HepG2 (cell line): ENCODE measurements around the gene HRH3. TPM values are rescaled to one million over a fixed set of nuclear protein-coding genes. Genes with fewer than 3 reads are reported as not detected.

ENCODE experiments used
- ATAC-seq: fragments of 200-7000 bp; cut with Tn5 transposase; 3 replicates; pipeline ENCODE4 v1.9.1; 2020; ENCODE audit warnings: mild to moderate bottlenecking, moderate library complexity
- BruUV-seq: library from RNA; stranded (reverse); fragments of 400-500 nt; replicated peaks from 2 replicates; lab custom pipeline; 2021; lab: Mats Ljungman, UMichigan
- CTCF ChIA-PET: fragments of 300-600 bp; formaldehyde crosslinking; extraction: SDS; loops from one replicate; lab custom pipeline; 2021; ENCODE audit warnings: low total read pairs, inconsistent platforms, low intra/inter-chr PET ratio; lab: Yijun Ruan, JAX
- POLR2A ChIA-PET: fragments of 350-600 bp; sonication (Branson Sonifier 250); formaldehyde crosslinking; loops from one replicate; lab custom pipeline; 2020; ENCODE audit warnings: antibody characterized with exemption, inconsistent platforms; lab: Yijun Ruan, JAX
- DNase-seq: peaks from one replicate; pipeline ENCODE4 v3.0.0-alpha.2; 2015; ENCODE audit warnings: low spot score
- FAIRE-seq: peaks from 3 replicates; lab custom pipeline; 2011; peaks lifted over from hg19 to GRCh38; lab: Jason Lieb, UNC
- H2AFZ ChIP-seq: one replicate; pipeline ENCODE4 v1.6.1; 2011; ENCODE audit warnings: low read length, inconsistent platforms
- H3K27ac ChIP-seq: fragments of 300-600 bp; 3 replicates; pipeline ENCODE4 v1.8.0; 2011; ENCODE audit warnings: mixed run types, mild to moderate bottlenecking, mixed read lengths, low read length, inconsistent platforms; ENCODE audit not compliant: insufficient read depth; ENCODE audit errors: extremely low read length
- H3K27me3 ChIP-seq, 2 experiments: fragments of 200-600 bp in 1 of 2; 2 replicates in 1 of 2; 3 replicates in 1 of 2; pipeline versions ENCODE4 v1.6.0 to v1.8.0; 2011; ENCODE audit warnings: low read length in 2 of 2, mild to moderate bottlenecking in 2 of 2, moderate library complexity in 2 of 2, inconsistent platforms in 1 of 2; ENCODE audit not compliant: insufficient read depth in 2 of 2, control insufficient read depth in 1 of 2
- H3K36me3 ChIP-seq, 2 experiments: fragments of 200-600 bp in 1 of 2; replicated peaks in 1 of 2; 2 replicates in 1 of 2; 3 replicates in 1 of 2; pipeline versions ENCODE4 v1.5.1 to v1.8.0; 2011; ENCODE audit warnings: low read length in 2 of 2, inconsistent platforms in 1 of 2; ENCODE audit not compliant: insufficient read depth in 2 of 2, control insufficient read depth in 1 of 2
- H3K4me1 ChIP-seq: 2 replicates; pipeline ENCODE4 v1.5.1; 2012; ENCODE audit warnings: low read length, inconsistent platforms; ENCODE audit not compliant: insufficient read depth
- H3K4me2 ChIP-seq: 2 replicates; pipeline ENCODE4 v1.6.0; 2011; ENCODE audit warnings: low read depth, low read length, inconsistent platforms
- H3K4me3 ChIP-seq, 3 experiments: fragments of 200-600 bp in 1 of 3; sonication (generic), shearing (Covaris generic) in 1 of 3; replicated peaks in 1 of 3; 2 replicates each; pipeline ENCODE4 v1.5.1; 2011 to 2016; ENCODE audit warnings: low read length in 3 of 3, inconsistent platforms in 2 of 3, low read depth in 2 of 3, mild to moderate bottlenecking in 2 of 3, control low read depth in 1 of 3, mixed read lengths in 1 of 3; ENCODE audit not compliant: insufficient read depth in 1 of 3
- H3K79me2 ChIP-seq: one replicate; pipeline ENCODE4 v1.6.1; 2011; ENCODE audit warnings: low read length, inconsistent platforms; ENCODE audit not compliant: insufficient read depth
- H3K9ac ChIP-seq: 2 replicates; pipeline ENCODE4 v1.6.0; 2011; ENCODE audit warnings: mild to moderate bottlenecking, low read depth, low read length, inconsistent platforms; ENCODE audit not compliant: insufficient read depth
- H3K9me3 ChIP-seq: 2 replicates; pipeline ENCODE4 v1.5.1; 2012; ENCODE audit warnings: mild to moderate bottlenecking, low read length
- H4K20me1 ChIP-seq: 2 replicates; pipeline ENCODE4 v1.6.0; 2011; ENCODE audit warnings: inconsistent platforms, mild to moderate bottlenecking, low read length, moderate library complexity; ENCODE audit not compliant: insufficient read depth
- KAT8 ChIP-seq: IDR thresholded peaks from 2 replicates; pipeline ENCODE4 v1.6.1; 2016; ENCODE audit warnings: missing genetic modification reagents, missing compliant biosample characterization
- MIER2 ChIP-seq: IDR thresholded peaks from 2 replicates; pipeline ENCODE4 v1.6.1; 2016; ENCODE audit warnings: missing biosample characterization, missing genetic modification reagents
- POLR2AphosphoS5 ChIP-seq: IDR thresholded peaks from 2 replicates; pipeline ENCODE4 v1.6.1; 2012; ENCODE audit warnings: low read depth, low read length
- TOE1 ChIP-seq: sonication (generic); formaldehyde crosslinking; IDR thresholded peaks from 2 replicates; pipeline ENCODE4 v1.4.0; 2020; ENCODE audit warnings: mild to moderate bottlenecking, missing genetic modification reagents
- ZNF605 ChIP-seq: sonication (generic); formaldehyde crosslinking; IDR thresholded peaks from 2 replicates; pipeline ENCODE4 v1.8.0; 2022; ENCODE audit warnings: mild to moderate bottlenecking, missing genetic modification reagents
- ZNF619 ChIP-seq: sonication (generic); formaldehyde crosslinking; IDR thresholded peaks from 2 replicates; pipeline ENCODE4 v1.4.0; 2020; ENCODE audit warnings: mild to moderate bottlenecking, missing genetic modification reagents
- WGBS: methylation state at CpG from one replicate; pipeline ENCODE4 v1.1.6; 2017; ENCODE audit warnings: low lambda C conversion rate; 5-methylcytosine and 5-hydroxymethylcytosine counted together
- in situ Hi-C: cut with HindIII; loops from 2 replicates; pipeline ENCODE4 v1.10.0; 2017; ENCODE audit warnings: low pct_unique_long_range_greater_than_20kb; ENCODE audit not compliant: extremely low pct_ligation_motif_present
- intact Hi-C: fragments of 100-400 bp; cut with micrococcal nuclease; formaldehyde crosslinking; loops from one replicate; pipeline ENCODE4 v1.10.0; 2022; ENCODE audit not compliant: unreplicated experiment
- polyA plus RNA-seq, 8 experiments: library from polyadenylated mRNA; depleted of rRNA in 3 of 8; stranded (reverse) in 7 of 8; unstranded in 1 of 8; fragments of >200 nt; fragmentation: Illumina TruSeq in 4 of 8; extraction: Trizol in 4 of 8; gene quantifications; 2 replicates each; pipeline versions ENCODE4 v1.2.1 to v1.2.3, GENCODE V29; 2011 to 2016; ENCODE audit warnings: low read depth in 4 of 8, missing spikeins in 1 of 8, mixed read lengths in 1 of 8; ENCODE audit not compliant: insufficient read depth in 1 of 8
- total RNA-seq, 5 experiments: library from RNA; depleted of rRNA; stranded (reverse); fragments of >200 nt; fragmentation: Illumina TruSeq; extraction: Trizol; gene quantifications; 2 replicates each; pipeline ENCODE4 v1.2.3, GENCODE V29; 2016; ENCODE audit warnings: low read depth in 1 of 5
- TF ChIP-seq, protein P1 (sequence below): sonication (generic); formaldehyde crosslinking; IDR thresholded peaks from 2 replicates; pipeline ENCODE4 v1.4.0; 2020; ENCODE audit warnings: missing genetic modification reagents
- TF ChIP-seq, protein P2 (sequence below): sonication (generic); formaldehyde crosslinking; IDR thresholded peaks from 2 replicates; pipeline ENCODE4 v1.5.1; 2020; ENCODE audit warnings: missing genetic modification reagents, mild to moderate bottlenecking, borderline replicate concordance
- TF ChIP-seq, protein P3 (sequence below): sonication (generic); formaldehyde crosslinking; IDR thresholded peaks from 2 replicates; pipeline ENCODE4 v1.8.0; 2022; ENCODE audit warnings: missing genetic modification reagents, low read depth, mild to moderate bottlenecking, borderline replicate concordance
- TF ChIP-seq, protein P4 (sequence below): sonication (generic); formaldehyde crosslinking; IDR thresholded peaks from 2 replicates; pipeline ENCODE4 v1.4.0; 2020; ENCODE audit warnings: mild to moderate bottlenecking, missing genetic modification reagents, borderline replicate concordance
- TF ChIP-seq, protein P5 (sequence below): sonication (generic); formaldehyde crosslinking; IDR thresholded peaks from 2 replicates; pipeline ENCODE4 v1.9.0; 2022; ENCODE audit warnings: missing genetic modification reagents, mild to moderate bottlenecking, borderline replicate concordance
- TF ChIP-seq, protein P6 (sequence below): sonication (generic); formaldehyde crosslinking; IDR thresholded peaks from 2 replicates; pipeline ENCODE4 v1.5.0; 2020; ENCODE audit warnings: mild to moderate bottlenecking, missing genetic modification reagents

HRH3 gene
- total and polyA plus RNA-seq, 2 of the 13 experiments (the other 11 are each of a cell fraction or from before 2014, with no cell fraction given) = 0.18 TPM; not detected in 1

DNA sequence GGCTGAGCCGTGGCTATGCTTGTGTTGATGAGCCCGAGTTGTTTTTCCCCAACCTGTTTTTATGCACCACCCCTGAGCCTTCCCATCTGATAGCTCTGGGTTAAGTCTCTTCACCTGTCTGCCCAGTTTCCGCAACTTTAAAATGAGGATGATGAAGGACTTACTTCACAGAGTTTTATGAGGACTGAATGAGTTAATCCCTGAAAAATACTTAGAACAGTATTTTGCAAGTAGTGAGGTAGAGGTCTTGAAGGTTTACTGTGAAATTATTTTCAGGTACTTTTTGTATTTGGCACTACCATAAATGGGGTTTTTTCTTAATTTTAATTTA, 34.0 kb downstream of the HRH3 start:
- intact Hi-C loops = no loop called here
- no TSS peak for BruUV-seq
- peak overlapping the region; percentile 57 for H3K27ac ChIP-seq
- 0 out of 2 replicates have a peak, but pooled peaks have one; percentile 0 for TF ChIP-seq ZNF619 (CRISPR knock-in tag)
- TF ChIP-seq TOE1 (CRISPR knock-in tag) = no peak
- TF ChIP-seq ZNF605 = 0 out of 2 replicates have a peak, but pooled peaks have one; percentile 8
- TF ChIP-seq, protein P1, sequence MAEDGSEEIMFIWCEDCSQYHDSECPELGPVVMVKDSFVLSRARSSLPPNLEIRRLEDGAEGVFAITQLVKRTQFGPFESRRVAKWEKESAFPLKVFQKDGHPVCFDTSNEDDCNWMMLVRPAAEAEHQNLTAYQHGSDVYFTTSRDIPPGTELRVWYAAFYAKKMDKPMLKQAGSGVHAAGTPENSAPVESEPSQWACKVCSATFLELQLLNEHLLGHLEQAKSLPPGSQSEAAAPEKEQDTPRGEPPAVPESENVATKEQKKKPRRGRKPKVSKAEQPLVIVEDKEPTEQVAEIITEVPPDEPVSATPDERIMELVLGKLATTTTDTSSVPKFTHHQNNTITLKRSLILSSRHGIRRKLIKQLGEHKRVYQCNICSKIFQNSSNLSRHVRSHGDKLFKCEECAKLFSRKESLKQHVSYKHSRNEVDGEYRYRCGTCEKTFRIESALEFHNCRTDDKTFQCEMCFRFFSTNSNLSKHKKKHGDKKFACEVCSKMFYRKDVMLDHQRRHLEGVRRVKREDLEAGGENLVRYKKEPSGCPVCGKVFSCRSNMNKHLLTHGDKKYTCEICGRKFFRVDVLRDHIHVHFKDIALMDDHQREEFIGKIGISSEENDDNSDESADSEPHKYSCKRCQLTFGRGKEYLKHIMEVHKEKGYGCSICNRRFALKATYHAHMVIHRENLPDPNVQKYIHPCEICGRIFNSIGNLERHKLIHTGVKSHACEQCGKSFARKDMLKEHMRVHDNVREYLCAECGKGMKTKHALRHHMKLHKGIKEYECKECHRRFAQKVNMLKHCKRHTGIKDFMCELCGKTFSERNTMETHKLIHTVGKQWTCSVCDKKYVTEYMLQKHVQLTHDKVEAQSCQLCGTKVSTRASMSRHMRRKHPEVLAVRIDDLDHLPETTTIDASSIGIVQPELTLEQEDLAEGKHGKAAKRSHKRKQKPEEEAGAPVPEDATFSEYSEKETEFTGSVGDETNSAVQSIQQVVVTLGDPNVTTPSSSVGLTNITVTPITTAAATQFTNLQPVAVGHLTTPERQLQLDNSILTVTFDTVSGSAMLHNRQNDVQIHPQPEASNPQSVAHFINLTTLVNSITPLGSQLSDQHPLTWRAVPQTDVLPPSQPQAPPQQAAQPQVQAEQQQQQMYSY = 0 out of 2 replicates have a peak, but pooled peaks have one; percentile 92
- TF ChIP-seq, protein P2, sequence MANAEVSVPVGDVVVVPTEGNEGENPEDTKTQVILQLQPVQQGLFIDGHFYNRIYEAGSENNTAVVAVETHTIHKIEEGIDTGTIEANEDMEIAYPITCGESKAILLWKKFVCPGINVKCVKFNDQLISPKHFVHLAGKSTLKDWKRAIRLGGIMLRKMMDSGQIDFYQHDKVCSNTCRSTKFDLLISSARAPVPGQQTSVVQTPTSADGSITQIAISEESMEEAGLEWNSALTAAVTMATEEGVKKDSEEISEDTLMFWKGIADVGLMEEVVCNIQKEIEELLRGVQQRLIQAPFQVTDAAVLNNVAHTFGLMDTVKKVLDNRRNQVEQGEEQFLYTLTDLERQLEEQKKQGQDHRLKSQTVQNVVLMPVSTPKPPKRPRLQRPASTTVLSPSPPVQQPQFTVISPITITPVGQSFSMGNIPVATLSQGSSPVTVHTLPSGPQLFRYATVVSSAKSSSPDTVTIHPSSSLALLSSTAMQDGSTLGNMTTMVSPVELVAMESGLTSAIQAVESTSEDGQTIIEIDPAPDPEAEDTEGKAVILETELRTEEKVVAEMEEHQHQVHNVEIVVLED = no peak
- TF ChIP-seq, protein P3, sequence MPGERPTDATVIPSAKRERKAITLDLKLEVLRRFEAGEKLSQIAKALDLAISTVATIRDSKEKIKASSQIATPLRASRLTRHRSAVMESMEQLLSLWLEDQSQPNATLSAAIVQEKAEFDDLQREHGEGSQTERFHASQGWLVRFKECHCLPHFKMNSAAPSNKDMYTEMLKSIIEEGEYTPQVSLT (CRISPR knock-in tag) = no peak
- no peak for TF ChIP-seq POLR2AphosphoS5
- 0 out of 2 replicates have a peak, but pooled peaks have one; percentile 4 for TF ChIP-seq KAT8 (CRISPR knock-in tag)
- TF ChIP-seq, protein P4, sequence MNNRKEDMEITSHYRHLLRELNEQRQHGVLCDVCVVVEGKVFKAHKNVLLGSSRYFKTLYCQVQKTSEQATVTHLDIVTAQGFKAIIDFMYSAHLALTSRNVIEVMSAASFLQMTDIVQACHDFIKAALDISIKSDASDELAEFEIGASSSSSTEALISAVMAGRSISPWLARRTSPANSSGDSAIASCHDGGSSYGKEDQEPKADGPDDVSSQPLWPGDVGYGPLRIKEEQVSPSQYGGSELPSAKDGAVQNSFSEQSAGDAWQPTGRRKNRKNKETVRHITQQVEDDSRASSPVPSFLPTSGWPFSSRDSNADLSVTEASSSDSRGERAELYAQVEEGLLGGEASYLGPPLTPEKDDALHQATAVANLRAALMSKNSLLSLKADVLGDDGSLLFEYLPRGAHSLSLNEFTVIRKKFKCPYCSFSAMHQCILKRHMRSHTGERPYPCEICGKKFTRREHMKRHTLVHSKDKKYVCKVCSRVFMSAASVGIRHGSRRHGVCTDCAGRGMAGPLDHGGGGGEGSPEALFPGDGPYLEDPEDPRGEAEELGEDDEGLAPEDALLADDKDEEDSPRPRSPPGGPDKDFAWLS (CRISPR knock-in tag) = no peak
- no peak for TF ChIP-seq MIER2 (CRISPR knock-in tag)
- TF ChIP-seq, protein P5, sequence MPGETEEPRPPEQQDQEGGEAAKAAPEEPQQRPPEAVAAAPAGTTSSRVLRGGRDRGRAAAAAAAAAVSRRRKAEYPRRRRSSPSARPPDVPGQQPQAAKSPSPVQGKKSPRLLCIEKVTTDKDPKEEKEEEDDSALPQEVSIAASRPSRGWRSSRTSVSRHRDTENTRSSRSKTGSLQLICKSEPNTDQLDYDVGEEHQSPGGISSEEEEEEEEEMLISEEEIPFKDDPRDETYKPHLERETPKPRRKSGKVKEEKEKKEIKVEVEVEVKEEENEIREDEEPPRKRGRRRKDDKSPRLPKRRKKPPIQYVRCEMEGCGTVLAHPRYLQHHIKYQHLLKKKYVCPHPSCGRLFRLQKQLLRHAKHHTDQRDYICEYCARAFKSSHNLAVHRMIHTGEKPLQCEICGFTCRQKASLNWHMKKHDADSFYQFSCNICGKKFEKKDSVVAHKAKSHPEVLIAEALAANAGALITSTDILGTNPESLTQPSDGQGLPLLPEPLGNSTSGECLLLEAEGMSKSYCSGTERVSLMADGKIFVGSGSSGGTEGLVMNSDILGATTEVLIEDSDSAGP = peak; percentile 59; the same call in 1 of the 2 replicates
- TF ChIP-seq, protein P6, sequence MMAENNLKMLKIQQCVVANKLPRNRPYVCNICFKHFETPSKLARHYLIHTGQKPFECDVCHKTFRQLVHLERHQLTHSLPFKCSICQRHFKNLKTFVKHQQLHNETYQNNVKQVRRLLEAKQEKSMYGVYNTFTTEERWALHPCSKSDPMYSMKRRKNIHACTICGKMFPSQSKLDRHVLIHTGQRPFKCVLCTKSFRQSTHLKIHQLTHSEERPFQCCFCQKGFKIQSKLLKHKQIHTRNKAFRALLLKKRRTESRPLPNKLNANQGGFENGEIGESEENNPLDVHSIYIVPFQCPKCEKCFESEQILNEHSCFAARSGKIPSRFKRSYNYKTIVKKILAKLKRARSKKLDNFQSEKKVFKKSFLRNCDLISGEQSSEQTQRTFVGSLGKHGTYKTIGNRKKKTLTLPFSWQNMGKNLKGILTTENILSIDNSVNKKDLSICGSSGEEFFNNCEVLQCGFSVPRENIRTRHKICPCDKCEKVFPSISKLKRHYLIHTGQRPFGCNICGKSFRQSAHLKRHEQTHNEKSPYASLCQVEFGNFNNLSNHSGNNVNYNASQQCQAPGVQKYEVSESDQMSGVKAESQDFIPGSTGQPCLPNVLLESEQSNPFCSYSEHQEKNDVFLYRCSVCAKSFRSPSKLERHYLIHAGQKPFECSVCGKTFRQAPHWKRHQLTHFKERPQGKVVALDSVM (CRISPR knock-in tag) = no peak

More for the DNA sequence above, 34.0 kb downstream of the HRH3 start:
- Histone ChIP-seq H3K4me2 (peak overlapping the region; percentile 61), H3K4me3 (peak overlapping the region in 2 of 3 experiments; percentile 5 to 15; a peak in 2 of 6 replicates), H3K36me3 (peaks cover 9 to 20% of the 10 kb centered on the region in 2 experiments), H2AFZ (no peak overlapping the region), H3K9me3 (no peaks in the 10 kb centered on the region), H3K4me1 (peaks cover 48% of the 10 kb centered on the region), H3K9ac (peak overlapping the region; percentile 30), H3K79me2 (peaks cover 57% of the 10 kb centered on the region), H4K20me1 (no peaks in the 10 kb centered on the region), H3K27me3 (no peaks in the 10 kb centered on the region; a peak in 1 of 5 replicates)
- 66% methylated on average over 3 of the region's 3 CpGs for WGBS
- in situ Hi-C loops = no loop called here
- DNase-seq (no peak), FAIRE-seq (no peak), ATAC-seq (no peak)
- ChIA-PET CTCF (no interaction called here), POLR2A (no interaction called here)
